Fibroblast of the aortic adventitia (primary cell): ENCODE measurements around the gene TLR7. TPM values are rescaled to one million over a fixed set of nuclear protein-coding genes. Genes with fewer than 3 reads are reported as not detected.

Source experiments
- DNase-seq: peaks from one replicate; pipeline ENCODE4 v3.0.0-alpha.2; 2010; ENCODE audit warnings: low read depth
- H3K4me3 ChIP-seq: 2 replicates; pipeline ENCODE4 v1.5.1; 2011; ENCODE audit warnings: low read depth, mild to moderate bottlenecking, control low read depth, low read length, moderate library complexity
- CTCF ChIP-seq: IDR thresholded peaks from 2 replicates; pipeline ENCODE4 v1.5.1; 2011; ENCODE audit warnings: mild to moderate bottlenecking, low read length, control low read depth, inconsistent platforms; ENCODE audit not compliant: insufficient read depth
- total RNA-seq: library from RNA; depleted of rRNA; stranded (reverse); fragments of >200 nt; gene quantifications from 2 replicates; pipeline ENCODE4 v1.2.3, GENCODE V29; 2012; ENCODE audit warnings: low replicate concordance

The TLR7 gene
- total RNA-seq, 1 donor = not detected

GRCh38 chrX:12843061-12843667 lies 23.7 kb upstream of the TLR7 start:
- no peak for TF ChIP-seq CTCF

GRCh38 chrX:12843668-12844279 lies 23.1 kb upstream of the TLR7 start:
- TF ChIP-seq CTCF = no peak
- H3K4me3 ChIP-seq = no peak overlapping the region
- no peak for DNase-seq

More at GRCh38 chrX:12843061-12843667, 23.7 kb upstream of the TLR7 start:
- no peak for DNase-seq
- no peak overlapping the region for H3K4me3 ChIP-seq

GRCh38 chrX:12844319-12844718 lies 22.6 kb upstream of the TLR7 start:
- H3K4me3 ChIP-seq = no peak overlapping the region
- no peak for TF ChIP-seq CTCF
- DNase-seq = no peak

- no peak for TF ChIP-seq CTCF
- peak; percentile 12 for DNase-seq
These were observed 1.5 kb upstream of the TLR7 start for GRCh38 chrX:12865359-12865758.

GRCh38 chrX:12867685-12868084 lies 813 bp downstream of the TLR7 start:
- no peak for TF ChIP-seq CTCF
- DNase-seq = no peak
- H3K4me3 ChIP-seq = no peak overlapping the region

More at GRCh38 chrX:12865359-12865758, 1.5 kb upstream of the TLR7 start:
- H3K4me3 ChIP-seq = no peak overlapping the region

GRCh38 chrX:12868747-12869146 lies 1.9 kb downstream of the TLR7 start:
- no peak for TF ChIP-seq CTCF
- no peak for DNase-seq
- no peak overlapping the region for H3K4me3 ChIP-seq
